AG10803 (cell line): Measurements from ENCODE around the gene CALHM1.
"Not testable (repeated sequence)": the region's sequence is repeated elsewhere in the genome, so short reads cannot be mapped to it uniquely, and the experiment has no call there.

Experiments used
- DNase-seq: peaks from one replicate; pipeline ENCODE4 v3.0.0; 2010; ENCODE audit warnings: low read depth
- H3K4me3 ChIP-seq: 2 replicates; pipeline ENCODE4 v1.5.1; 2011; ENCODE audit warnings: mild to moderate bottlenecking, low read length, control low read depth
- TF ChIP-seq, protein P1 (sequence below): conservative IDR thresholded peaks from 2 replicates; pipeline ENCODE4 v1.5.1; 2011; ENCODE audit warnings: mild to moderate bottlenecking, low read length, control low read depth, inconsistent platforms

CALHM1 gene

GRCh38 chr10:103431902-103432301 lies 26.8 kb downstream of the CALHM1 start:
- DNase-seq: no peak
- TF ChIP-seq, protein P1, sequence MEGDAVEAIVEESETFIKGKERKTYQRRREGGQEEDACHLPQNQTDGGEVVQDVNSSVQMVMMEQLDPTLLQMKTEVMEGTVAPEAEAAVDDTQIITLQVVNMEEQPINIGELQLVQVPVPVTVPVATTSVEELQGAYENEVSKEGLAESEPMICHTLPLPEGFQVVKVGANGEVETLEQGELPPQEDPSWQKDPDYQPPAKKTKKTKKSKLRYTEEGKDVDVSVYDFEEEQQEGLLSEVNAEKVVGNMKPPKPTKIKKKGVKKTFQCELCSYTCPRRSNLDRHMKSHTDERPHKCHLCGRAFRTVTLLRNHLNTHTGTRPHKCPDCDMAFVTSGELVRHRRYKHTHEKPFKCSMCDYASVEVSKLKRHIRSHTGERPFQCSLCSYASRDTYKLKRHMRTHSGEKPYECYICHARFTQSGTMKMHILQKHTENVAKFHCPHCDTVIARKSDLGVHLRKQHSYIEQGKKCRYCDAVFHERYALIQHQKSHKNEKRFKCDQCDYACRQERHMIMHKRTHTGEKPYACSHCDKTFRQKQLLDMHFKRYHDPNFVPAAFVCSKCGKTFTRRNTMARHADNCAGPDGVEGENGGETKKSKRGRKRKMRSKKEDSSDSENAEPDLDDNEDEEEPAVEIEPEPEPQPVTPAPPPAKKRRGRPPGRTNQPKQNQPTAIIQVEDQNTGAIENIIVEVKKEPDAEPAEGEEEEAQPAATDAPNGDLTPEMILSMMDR: no peak
- H3K4me3 ChIP-seq: no peak overlapping the region

DNA sequence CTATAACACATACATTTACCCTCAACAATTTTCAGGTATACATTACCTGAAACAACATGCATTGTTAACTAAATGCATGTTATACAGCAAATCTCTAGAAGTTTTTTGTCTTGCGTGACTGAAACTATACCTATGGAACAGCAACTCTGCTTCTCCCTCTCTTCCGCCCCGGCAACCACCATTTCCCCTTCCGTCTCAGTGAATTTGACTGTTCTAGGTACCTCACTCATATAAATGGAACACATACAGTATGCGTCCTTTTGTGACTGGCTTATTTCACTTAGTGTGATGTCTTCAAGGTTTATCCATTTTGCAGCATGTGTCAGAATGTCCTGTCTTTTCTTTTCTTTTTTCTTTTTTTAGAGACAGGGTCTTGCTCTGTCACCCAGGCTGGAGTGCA lies 29.1 kb downstream of the CALHM1 start:
- TF ChIP-seq, protein P1: no peak
- DNase-seq: no peak

GRCh38 chr10:103428989-103429643 lies 29.6 kb downstream of the CALHM1 start:
- no peak for DNase-seq
- TF ChIP-seq, protein P1: no peak
- no peak overlapping the region for H3K4me3 ChIP-seq

More for the DNA sequence above, 29.1 kb downstream of the CALHM1 start:
- no peak overlapping the region for H3K4me3 ChIP-seq

DNA sequence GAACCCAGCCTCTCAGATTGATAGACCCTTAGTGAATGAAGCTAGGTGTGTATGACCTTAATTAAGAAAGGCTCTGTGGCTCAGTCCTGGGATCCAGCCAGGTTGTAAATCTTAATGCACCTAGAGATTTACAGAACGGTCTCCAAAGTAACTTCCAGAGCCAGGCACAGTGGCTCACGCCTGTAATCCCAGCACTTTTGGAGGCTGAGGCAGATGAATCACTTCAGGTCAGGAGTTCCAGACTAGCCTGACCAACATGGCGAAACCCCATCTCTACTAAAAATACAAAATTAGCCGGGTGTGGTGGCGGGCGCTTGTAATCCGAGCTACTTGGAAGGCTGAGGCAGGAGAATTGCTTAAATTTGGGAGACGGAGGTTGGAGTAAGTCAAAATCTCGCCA lies 30.8 kb downstream of the CALHM1 start:
- no peak overlapping the region for H3K4me3 ChIP-seq
- no peak for DNase-seq
- TF ChIP-seq, protein P1: no peak

DNA sequence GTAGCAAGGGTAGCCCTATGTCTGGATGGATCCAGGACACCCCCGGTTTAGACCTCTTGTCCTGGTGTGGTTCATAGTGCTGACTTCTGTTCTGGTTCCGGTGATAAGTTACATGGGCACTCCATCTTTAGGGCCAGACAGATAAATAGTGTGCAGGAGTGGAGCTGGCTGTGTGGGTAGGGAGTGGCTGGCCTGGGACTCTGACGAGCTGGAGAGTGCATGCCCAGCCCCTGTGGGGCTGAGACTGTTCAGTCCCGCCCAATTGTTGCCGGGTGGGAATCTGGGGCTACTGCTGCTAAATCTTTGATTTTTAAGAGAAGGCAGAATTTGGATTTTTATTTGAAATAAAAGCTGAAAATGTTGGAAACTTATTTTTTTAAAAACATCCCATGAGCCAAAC lies 35.0 kb downstream of the CALHM1 start:
- no peak for DNase-seq
- H3K4me3 ChIP-seq: no peak overlapping the region
- TF ChIP-seq, protein P1: no peak

- TF ChIP-seq, protein P1: no peak
- no peak for DNase-seq
- no peak overlapping the region for H3K4me3 ChIP-seq
These were observed 39.6 kb downstream of the CALHM1 start for GRCh38 chr10:103419101-103419500.

DNA sequence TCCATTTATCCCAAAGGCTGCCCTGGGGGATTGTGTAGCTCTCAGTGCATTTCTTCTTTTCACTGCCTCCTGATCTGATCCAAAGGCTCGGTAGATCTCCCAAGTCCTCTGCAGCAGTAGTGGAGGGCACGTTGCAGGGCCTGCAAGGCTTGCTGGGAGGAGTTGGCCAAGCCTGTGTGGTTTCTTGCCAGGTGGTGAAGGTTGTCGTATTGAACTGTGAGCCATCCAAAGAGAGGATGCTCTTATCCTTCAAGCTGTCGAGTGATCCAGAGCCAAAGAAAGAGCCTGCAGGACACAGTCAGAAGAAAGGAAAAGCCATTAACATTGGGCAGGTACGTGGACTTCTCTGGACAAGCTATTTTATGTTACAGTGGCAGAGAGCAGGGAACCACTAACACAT lies 41.1 kb downstream of the CALHM1 start:
- no peak overlapping the region for H3K4me3 ChIP-seq
- TF ChIP-seq, protein P1: no peak
- DNase-seq: no peak

DNA sequence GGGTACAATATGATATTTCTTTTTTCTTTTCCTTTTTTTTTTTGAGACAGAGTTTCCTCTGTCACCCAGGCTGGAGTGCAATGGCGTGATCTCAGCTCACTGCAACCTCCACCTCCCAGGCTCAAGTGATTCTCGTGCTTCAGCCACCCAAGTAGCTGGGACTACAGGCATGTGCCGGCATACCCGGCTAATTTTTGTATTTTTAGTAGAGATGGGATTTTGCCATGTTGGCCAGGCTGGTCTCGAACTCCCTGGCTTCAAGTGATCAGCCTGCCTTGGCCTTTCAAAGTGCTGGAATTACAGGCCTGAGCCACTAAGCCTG lies 41.6 kb downstream of the CALHM1 start:
- not testable (repeated sequence) for H3K4me3 ChIP-seq, DNase-seq
